ENCODE results near the gene TGM5. TPM values are rescaled to one million over a fixed set of nuclear protein-coding genes. Genes with fewer than 3 reads are reported as not detected.

Gene TGM5
- total RNA-seq, 1 experiment from 2014 or later: not detected

- CTCF ChIA-PET: interaction anchor here (1.6 kb wide), 1 partner anchor 19 kb away, joined by 6 read pairs; no protein-coding TSS in a partner anchor
- no peak for ATAC-seq
- H3K4me2 ChIP-seq (ENCODE audit: low read length): no peak overlapping the region
- no peak overlapping the region for H2AFZ ChIP-seq (ENCODE audit: low read depth, low read length, poor library complexity, severe bottlenecking)
- no peak overlapping the region for H3K4me3 ChIP-seq (replicated peaks in 1 of 2; ENCODE audit: low read depth in 1 of 2, low read length in 2 of 2)
- DNase-seq (ENCODE audit: low read depth, low spot score): no peak
- RAD21 ChIA-PET (ENCODE audit: low non-redundant PET in 1 of 2, low total read pairs in 2 of 2, uncharacterized antibody in 2 of 2, unreplicated experiment in 2 of 2): interaction anchor here in 1 of 2 experiments (1.0 kb wide), 1 partner anchor 80 kb away, joined by 3 read pairs; no protein-coding TSS in a partner anchor
- POLR2A ChIA-PET: no interaction called here
- no peaks in the 10 kb centered on the region for H3K36me3 ChIP-seq (ENCODE audit: control insufficient read depth in 1 of 2, insufficient read depth in 2 of 2, low read length in 2 of 2)
- no peak overlapping the region for H3K27ac ChIP-seq (ENCODE audit: low read depth, low read length)
- intact Hi-C loops (cut with micrococcal nuclease): no loop called here
- no peak for TF ChIP-seq EZH2phosphoT487 (IDR thresholded peaks at IDR 0.05; ENCODE audit: borderline replicate concordance)
- TF ChIP-seq RAD21 (IDR thresholded peaks at IDR 0.05; ENCODE audit: low read depth): no peak
- no peak for TF ChIP-seq SIN3A (IDR thresholded peaks at IDR 0.05; ENCODE audit: low read depth)
- TF ChIP-seq FOSL1 (IDR thresholded peaks at IDR 0.05; ENCODE audit: low read depth): no peak
- TF ChIP-seq ELF1 (IDR thresholded peaks at IDR 0.05; ENCODE audit: borderline replicate concordance, low read depth): no peak
- TF ChIP-seq YY1 (IDR thresholded peaks at IDR 0.05; ENCODE audit: extremely low read depth, insufficient replicate concordance, low read depth, low read length): no peak
- no peak for TF ChIP-seq JUND (IDR thresholded peaks at IDR 0.05)
- TF ChIP-seq EZH2 (IDR thresholded peaks at IDR 0.05): no peak
- TF ChIP-seq ZFX (IDR thresholded peaks at IDR 0.05): no peak
- TF ChIP-seq CBX3 (IDR thresholded peaks at IDR 0.05; ENCODE audit: low read depth): no peak
- no peak for TF ChIP-seq EGR1 (IDR thresholded peaks at IDR 0.05; ENCODE audit: low read depth)
- TF ChIP-seq ATF3 (IDR thresholded peaks at IDR 0.05): no peak
- TF ChIP-seq MAX (IDR thresholded peaks at IDR 0.05): no peak
- no peak for TF ChIP-seq CTCF (IDR thresholded peaks at IDR 0.05 in 2 of 3, conservative IDR thresholded peaks at IDR 0.05 in 1 of 3; ENCODE audit: borderline replicate concordance in 1 of 3, insufficient read depth in 1 of 3, low read depth in 2 of 3, low read length in 2 of 3)
- no peak for TF ChIP-seq REST (IDR thresholded peaks at IDR 0.05; ENCODE audit: low read depth)
- no peaks in the 10 kb centered on the region for H3K27me3 ChIP-seq (ENCODE audit: insufficient read depth, low read length)
- no peaks in the 10 kb centered on the region for H3K79me2 ChIP-seq (ENCODE audit: insufficient read depth, low read length)
- H4K20me1 ChIP-seq (ENCODE audit: insufficient read depth): no peaks in the 10 kb centered on the region
- BruUV-seq (replicated peaks): no TSS peak
- H3K4me1 ChIP-seq (ENCODE audit: control insufficient read depth in 1 of 2, insufficient read depth in 2 of 2, low read length in 2 of 2): peaks cover 0 to 4% of the 10 kb centered on the region in 2 experiments; a peak in 1 of 4 replicates
- no peaks in the 10 kb centered on the region for H3K9me2 ChIP-seq (ENCODE audit: insufficient read depth)
- no peaks in the 10 kb centered on the region for H3K9me3 ChIP-seq (ENCODE audit: control insufficient read depth in 1 of 2, insufficient read depth in 1 of 2, low read depth in 1 of 2, low read length in 2 of 2)
- H3K9ac ChIP-seq (ENCODE audit: low read length): no peak overlapping the region
Measured at GRCh38 chr15:43206054-43206453, 60.7 kb downstream of the TGM5 start.
